IMR-90 (cell line): ENCODE data around the gene CITED2.

Experiments used
- CEBPB ChIP-seq: IDR thresholded peaks from 2 replicates; pipeline ENCODE4 v1.6.1; 2012; ENCODE audit warnings: low read depth, low read length, improper control_type of control experiment
- TF ChIP-seq, protein P1 (sequence below): conservative IDR thresholded peaks from 2 replicates; pipeline ENCODE4 v1.5.1; 2012; ENCODE audit warnings: mild to moderate bottlenecking, low read depth, low read length, improper control_type of control experiment

DNA sequence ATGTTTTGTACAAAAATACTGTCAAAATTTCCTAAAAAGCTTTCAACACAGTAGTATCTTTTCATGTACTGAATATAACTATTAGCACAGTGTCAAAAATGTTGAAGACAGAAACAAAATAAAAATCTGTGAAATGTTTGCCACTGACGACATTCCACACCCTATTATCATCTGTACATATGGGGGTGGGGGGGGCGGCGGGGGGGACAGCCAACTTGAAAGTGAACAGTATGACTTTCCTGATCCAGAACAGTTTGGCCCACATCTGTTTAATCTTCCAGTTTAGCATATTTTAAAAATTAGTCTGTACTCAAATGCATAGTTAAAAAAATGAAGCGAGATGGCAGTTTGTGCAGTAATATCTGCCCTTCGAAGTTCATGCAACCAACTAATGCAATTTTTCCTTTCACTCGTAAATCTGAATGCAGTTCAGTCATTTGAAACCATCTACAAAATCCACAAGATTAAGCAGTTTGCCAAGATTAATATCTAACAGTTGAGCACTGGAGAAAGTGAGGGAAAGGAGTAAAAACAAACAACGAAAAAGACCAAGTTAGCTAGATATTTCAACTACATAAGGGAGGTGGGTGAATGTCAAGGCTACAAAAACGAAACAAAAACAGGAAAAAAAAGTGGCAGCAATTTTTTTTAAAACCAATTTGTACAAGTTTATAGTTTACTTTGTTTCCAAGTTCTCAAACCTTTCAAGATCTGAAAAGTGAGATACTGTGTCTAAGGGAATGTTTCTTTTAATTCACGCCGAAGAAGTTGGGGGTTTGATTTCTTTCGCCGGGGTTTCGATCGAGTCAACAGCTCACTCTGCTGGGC lies 1.9 kb downstream of the CITED2 start:
- TF ChIP-seq, protein P1, sequence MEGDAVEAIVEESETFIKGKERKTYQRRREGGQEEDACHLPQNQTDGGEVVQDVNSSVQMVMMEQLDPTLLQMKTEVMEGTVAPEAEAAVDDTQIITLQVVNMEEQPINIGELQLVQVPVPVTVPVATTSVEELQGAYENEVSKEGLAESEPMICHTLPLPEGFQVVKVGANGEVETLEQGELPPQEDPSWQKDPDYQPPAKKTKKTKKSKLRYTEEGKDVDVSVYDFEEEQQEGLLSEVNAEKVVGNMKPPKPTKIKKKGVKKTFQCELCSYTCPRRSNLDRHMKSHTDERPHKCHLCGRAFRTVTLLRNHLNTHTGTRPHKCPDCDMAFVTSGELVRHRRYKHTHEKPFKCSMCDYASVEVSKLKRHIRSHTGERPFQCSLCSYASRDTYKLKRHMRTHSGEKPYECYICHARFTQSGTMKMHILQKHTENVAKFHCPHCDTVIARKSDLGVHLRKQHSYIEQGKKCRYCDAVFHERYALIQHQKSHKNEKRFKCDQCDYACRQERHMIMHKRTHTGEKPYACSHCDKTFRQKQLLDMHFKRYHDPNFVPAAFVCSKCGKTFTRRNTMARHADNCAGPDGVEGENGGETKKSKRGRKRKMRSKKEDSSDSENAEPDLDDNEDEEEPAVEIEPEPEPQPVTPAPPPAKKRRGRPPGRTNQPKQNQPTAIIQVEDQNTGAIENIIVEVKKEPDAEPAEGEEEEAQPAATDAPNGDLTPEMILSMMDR, result no peak
- no peak for TF ChIP-seq CEBPB
